SH-SY5Y (cell line): ENCODE measurements around the gene EPS8L3.

Source experiments
- GATA2 ChIP-seq: IDR thresholded peaks from 2 replicates; pipeline ENCODE4 v1.6.1; 2011; ENCODE audit warnings: mild to moderate bottlenecking, low read depth, low read length
- GATA3 ChIP-seq: IDR thresholded peaks from 2 replicates; pipeline ENCODE4 v1.6.1; 2011; ENCODE audit warnings: low read depth, mild to moderate bottlenecking, low read length, moderate library complexity

DNA sequence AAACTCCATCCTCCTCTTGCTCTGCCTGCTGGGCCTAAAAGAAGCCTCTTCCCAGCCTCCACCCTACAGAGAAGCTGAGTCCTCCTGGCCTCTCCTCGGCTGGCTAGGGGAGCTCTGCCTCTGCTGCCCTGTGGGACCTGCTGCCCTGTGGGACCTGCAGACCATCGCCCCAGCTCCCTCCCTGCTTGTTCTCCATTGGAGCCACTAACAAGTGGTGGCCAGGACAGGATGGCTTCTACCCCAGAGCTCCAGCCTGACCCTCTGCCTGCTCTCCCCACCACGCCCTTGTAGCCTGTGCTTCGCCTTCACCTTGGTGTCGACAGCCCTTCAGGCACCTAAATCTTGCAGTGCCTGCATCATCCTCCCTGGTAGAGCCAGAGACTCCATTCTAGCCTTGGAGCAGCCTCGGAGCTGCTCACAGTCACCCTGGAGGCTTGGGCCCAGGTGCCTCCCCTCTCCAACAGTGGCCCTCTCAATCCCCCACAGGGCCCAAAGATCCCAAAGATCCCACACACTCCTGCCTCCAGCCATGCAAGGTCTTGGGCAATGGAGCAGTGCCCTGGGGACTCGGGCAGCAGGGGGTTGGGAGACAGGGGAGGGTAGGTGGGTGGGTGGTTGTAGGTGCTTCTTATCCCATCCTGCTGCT is 3.0 kb downstream of the EPS8L3 start:
- TF ChIP-seq GATA3 (no peak), GATA2 (no peak)
